ENCODE results near the gene MGAT1. TPM values are rescaled to one million over a fixed set of nuclear protein-coding genes. Genes with fewer than 3 reads are reported as not detected.

The MGAT1 gene
- total RNA-seq, 2 donors from 2014 or later: 96.2 to 98.8 TPM

- intact Hi-C loops (cut with DNase I): no loop called here
- H3K27me3 ChIP-seq: no peaks in the 10 kb centered on the region
- H3K4me1 ChIP-seq: peaks cover 51% of the 10 kb centered on the region
- 75 to 81% methylated on average over 9 of the region's 9 CpGs for WGBS, 2 donors
- H3K4me3 ChIP-seq: no peak overlapping the region
- no peaks in the 10 kb centered on the region for H3K36me3 ChIP-seq (replicated peaks in 1 of 2; ENCODE audit: insufficient read depth in 1 of 2, low read depth in 2 of 2)
- no peak for ATAC-seq
- no peaks in the 10 kb centered on the region for H3K9me3 ChIP-seq
- H3K27ac ChIP-seq: peak overlapping the region in 1 of 4 donors; percentile 76
- DNase-seq: peak in 1 of 4 donors; percentile 22
- TF ChIP-seq POLR2A (IDR thresholded peaks at IDR 0.05) (peak in 2 of 3 donors; percentile 23 to 70), CTCF (IDR thresholded peaks at IDR 0.05) (no peak)
These were observed 12.8 kb upstream of the MGAT1 start for GRCh38 chr5:180815293-180815917.

- Histone ChIP-seq H3K36me3 (replicated peaks in 1 of 2; ENCODE audit: insufficient read depth in 1 of 2, low read depth in 2 of 2) (no peaks in the 10 kb centered on the region), H3K4me1 (peaks cover 51% of the 10 kb centered on the region), H3K4me3 (no peak overlapping the region), H3K27ac (no peak overlapping the region), H3K27me3 (no peaks in the 10 kb centered on the region), H3K9me3 (no peaks in the 10 kb centered on the region)
- DNase-seq: peak in 1 of 4 donors; percentile 2
- TF ChIP-seq POLR2A (IDR thresholded peaks at IDR 0.05): no peak
- TF ChIP-seq CTCF (IDR thresholded peaks at IDR 0.05): no peak
- WGBS, 2 donors: 68 to 72% methylated on average over 5 of the region's 5 CpGs
- no peak for ATAC-seq
- intact Hi-C loops (cut with DNase I): no loop called here
These were observed 10.8 kb upstream of the MGAT1 start for GRCh38 chr5:180813420-180813819.

GRCh38 chr5:180811623-180812124 is 9.1 kb upstream of the MGAT1 start:
- Histone ChIP-seq H3K4me3 (no peak overlapping the region), H3K27me3 (no peaks in the 10 kb centered on the region), H3K36me3 (replicated peaks in 1 of 2; ENCODE audit: insufficient read depth in 1 of 2, low read depth in 2 of 2) (no peaks in the 10 kb centered on the region), H3K9me3 (no peaks in the 10 kb centered on the region), H3K4me1 (peaks cover 51% of the 10 kb centered on the region), H3K27ac (peak overlapping the region; percentile 92 to 99 (median 94))
- intact Hi-C loops (cut with DNase I): no loop called here
- 56 to 64% methylated on average over 10 of the region's 10 CpGs for WGBS, 2 donors
- DNase-seq (no peak), ATAC-seq (no peak)
- TF ChIP-seq CTCF (IDR thresholded peaks at IDR 0.05) (no peak), POLR2A (IDR thresholded peaks at IDR 0.05) (no peak)

- WGBS, 2 donors: 5 to 45% methylated on average over 4 to 30 of the region's 30 CpGs
- no peaks in the 10 kb centered on the region for H3K27me3 ChIP-seq
- intact Hi-C loops (cut with DNase I): no loop called here
- peak overlapping the region in 1 of 2 donors; percentile 3 for H3K4me3 ChIP-seq
- TF ChIP-seq CTCF (IDR thresholded peaks at IDR 0.05) (no peak), POLR2A (IDR thresholded peaks at IDR 0.05) (no peak)
- peak overlapping the region; percentile 92 to 99 (median 94) for H3K27ac ChIP-seq
- no peaks in the 10 kb centered on the region for H3K36me3 ChIP-seq (replicated peaks in 1 of 2; ENCODE audit: insufficient read depth in 1 of 2, low read depth in 2 of 2)
- H3K9me3 ChIP-seq: no peaks in the 10 kb centered on the region
- ATAC-seq: no peak
- DNase-seq: no peak
- peaks cover 53% of the 10 kb centered on the region for H3K4me1 ChIP-seq
These were observed 8.5 kb upstream of the MGAT1 start for GRCh38 chr5:180810959-180811622.
